ENCODE measurements around the gene MGRN1. TPM values are rescaled to one million over a fixed set of nuclear protein-coding genes. Genes with fewer than 3 reads are reported as not detected.
A peak's percentile ranks its signal among the peaks of the same experiment; 100 is the strongest.

Gene MGRN1
- polyA plus RNA-seq, 3 donors: 3.7 to 48.2 (median 4.7) TPM

DNA sequence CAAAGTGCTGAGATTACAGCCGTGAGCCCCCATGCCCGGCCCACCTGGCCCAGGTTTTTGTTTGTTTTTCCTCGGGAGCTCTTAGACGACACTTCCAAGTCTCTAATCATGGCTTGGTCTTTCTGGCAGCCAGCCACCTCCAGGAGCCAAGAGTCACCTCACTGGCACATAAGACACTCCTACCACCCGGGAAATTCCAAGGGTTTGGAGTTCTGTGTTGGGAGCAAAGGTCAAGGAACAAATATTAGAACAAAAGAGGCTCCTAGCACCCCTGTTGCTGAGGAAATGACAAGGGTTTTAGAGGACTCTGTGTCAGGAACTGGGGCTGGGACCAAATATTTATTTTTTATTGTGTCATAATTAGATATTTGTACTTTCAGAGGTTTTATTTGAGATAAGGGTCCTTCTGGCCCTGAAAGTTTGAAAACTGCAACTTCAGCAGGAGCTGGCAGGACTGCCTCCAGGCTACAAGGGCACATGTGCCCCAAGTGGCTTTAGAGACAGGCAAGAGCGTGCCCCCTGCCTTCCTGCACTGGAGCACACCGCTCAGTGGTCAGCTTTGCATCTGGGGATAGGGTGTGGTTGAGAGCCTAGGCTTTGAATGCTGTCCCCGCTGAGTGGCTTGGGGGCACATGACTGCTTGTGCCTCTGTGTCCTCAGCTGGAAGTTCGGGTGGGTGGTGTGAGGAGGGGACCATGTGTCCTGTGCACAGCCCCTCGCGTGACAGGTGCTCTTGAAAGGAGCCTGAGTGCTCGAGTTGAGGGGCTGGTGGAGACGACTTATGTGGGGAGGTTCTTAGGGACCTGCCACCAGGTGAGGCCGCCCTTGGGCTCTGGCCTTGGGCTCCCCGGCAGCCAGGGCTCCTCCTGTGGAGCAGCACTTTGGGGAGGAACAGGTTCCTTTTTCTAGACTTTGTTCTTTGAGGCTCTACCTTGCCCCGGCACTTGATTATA lies 29.7 kb downstream of the MGRN1 start:
- Histone ChIP-seq H3K9me3 (replicated peaks in 1 of 2; ENCODE audit: control insufficient read depth in 1 of 2, insufficient read depth in 1 of 2, low read length in 2 of 2) (no peaks in the 10 kb centered on the region), H3K4me1 (ENCODE audit: control insufficient read depth in 1 of 2, insufficient read depth in 2 of 2, low read length in 2 of 2) (peaks cover 4 to 11% of the 10 kb centered on the region in 2 donors), H3K27me3 (ENCODE audit: control insufficient read depth in 2 of 2, insufficient read depth in 2 of 2, low read length in 2 of 2) (no peaks in the 10 kb centered on the region), H3K27ac (ENCODE audit: low read depth in 1 of 2, low read length in 2 of 2) (peak overlapping the region in 1 of 2 donors; percentile 8), H3K79me2 (ENCODE audit: insufficient read depth, low read length) (peaks cover 32% of the 10 kb centered on the region), H4K20me1 (ENCODE audit: insufficient read depth, low read length) (peaks cover 71% of the 10 kb centered on the region), H3K9ac (ENCODE audit: insufficient read depth, low read length, poor library complexity, severe bottlenecking) (no peak overlapping the region), H3K36me3 (replicated peaks in 1 of 2; ENCODE audit: control insufficient read depth in 1 of 2, insufficient read depth in 2 of 2, low read length in 2 of 2) (peaks cover 71 to 92% of the 10 kb centered on the region in 2 donors), H3K4me3 (replicated peaks in 1 of 3; ENCODE audit: low read depth in 2 of 3, low read length in 3 of 3) (no peak overlapping the region), H3K4me2 (replicated peaks; ENCODE audit: extremely low read depth, low read length, poor library complexity, severe bottlenecking) (no peak overlapping the region), H2AFZ (ENCODE audit: insufficient read depth, low read depth, low read length, poor library complexity, severe bottlenecking) (no peak overlapping the region)
- 96% methylated on average over 12 of the region's 16 CpGs for WGBS (ENCODE audit: insufficient coverage)
- Mint-ChIP-seq H3K4me3 (no peak overlapping the region), H3K27me3 (ENCODE audit: low read depth in 3 of 3) (peaks cover 0 to 2% (median 0%) of the 10 kb centered on the region in 3 donors), H3K27ac (peak overlapping the region in 3 of 7 donors; percentile 12 to 42 (median 24)), H3K4me1 (peaks cover 9% of the 10 kb centered on the region), H3K9me3 (no peaks in the 10 kb centered on the region), H3K36me3 (peaks cover 79 to 96% of the 10 kb centered on the region in 2 donors)
- intact Hi-C loops (cut with micrococcal nuclease): loop anchor here in 1 of 2 donors (5.0 kb wide), 1 partner anchor 42 kb away; the partner anchor contains the start of gene UBALD1
- no peak for DNase-seq
- TF ChIP-seq, protein P1, sequence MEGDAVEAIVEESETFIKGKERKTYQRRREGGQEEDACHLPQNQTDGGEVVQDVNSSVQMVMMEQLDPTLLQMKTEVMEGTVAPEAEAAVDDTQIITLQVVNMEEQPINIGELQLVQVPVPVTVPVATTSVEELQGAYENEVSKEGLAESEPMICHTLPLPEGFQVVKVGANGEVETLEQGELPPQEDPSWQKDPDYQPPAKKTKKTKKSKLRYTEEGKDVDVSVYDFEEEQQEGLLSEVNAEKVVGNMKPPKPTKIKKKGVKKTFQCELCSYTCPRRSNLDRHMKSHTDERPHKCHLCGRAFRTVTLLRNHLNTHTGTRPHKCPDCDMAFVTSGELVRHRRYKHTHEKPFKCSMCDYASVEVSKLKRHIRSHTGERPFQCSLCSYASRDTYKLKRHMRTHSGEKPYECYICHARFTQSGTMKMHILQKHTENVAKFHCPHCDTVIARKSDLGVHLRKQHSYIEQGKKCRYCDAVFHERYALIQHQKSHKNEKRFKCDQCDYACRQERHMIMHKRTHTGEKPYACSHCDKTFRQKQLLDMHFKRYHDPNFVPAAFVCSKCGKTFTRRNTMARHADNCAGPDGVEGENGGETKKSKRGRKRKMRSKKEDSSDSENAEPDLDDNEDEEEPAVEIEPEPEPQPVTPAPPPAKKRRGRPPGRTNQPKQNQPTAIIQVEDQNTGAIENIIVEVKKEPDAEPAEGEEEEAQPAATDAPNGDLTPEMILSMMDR (IDR thresholded peaks at IDR 0.05): no peak

DNA sequence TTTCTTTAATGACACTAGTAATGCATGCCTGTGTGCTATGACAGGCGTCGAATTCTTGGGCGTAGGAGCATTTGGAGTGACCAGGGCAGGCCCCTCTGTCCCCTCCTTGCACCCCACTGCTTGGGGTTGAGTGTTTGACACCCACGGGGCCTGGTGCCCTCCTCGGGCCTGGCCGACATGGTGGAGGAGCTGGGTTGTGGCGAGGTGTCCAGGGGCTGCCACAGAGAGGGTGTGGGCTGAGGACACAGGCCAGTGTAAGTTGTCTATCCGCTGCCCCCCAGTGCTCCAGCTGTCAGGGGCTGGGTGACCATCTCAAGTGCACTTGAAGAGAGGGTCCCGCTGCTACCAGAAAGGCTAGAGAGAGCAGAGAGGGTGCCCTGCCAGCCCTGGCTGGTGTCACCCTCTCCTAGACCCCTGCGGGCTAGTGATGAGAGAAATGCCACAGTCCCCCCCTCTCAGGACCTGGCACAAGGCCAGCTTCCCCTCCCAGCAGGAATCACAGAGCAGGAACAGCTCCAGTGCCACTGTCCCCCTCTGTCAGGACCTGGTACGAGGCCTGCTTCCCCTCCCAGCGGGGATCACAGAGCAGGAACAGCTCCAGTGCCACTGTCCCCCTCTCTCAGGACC lies 30.5 kb downstream of the MGRN1 start:
- Histone ChIP-seq H3K9me3 (replicated peaks in 1 of 2; ENCODE audit: control insufficient read depth in 1 of 2, insufficient read depth in 1 of 2, low read length in 2 of 2) (no peaks in the 10 kb centered on the region), H4K20me1 (ENCODE audit: insufficient read depth, low read length) (peaks cover 71% of the 10 kb centered on the region), H3K4me3 (replicated peaks in 1 of 3; ENCODE audit: low read depth in 2 of 3, low read length in 3 of 3) (no peak overlapping the region), H3K9ac (ENCODE audit: insufficient read depth, low read length, poor library complexity, severe bottlenecking) (no peak overlapping the region), H3K27me3 (ENCODE audit: control insufficient read depth in 2 of 2, insufficient read depth in 2 of 2, low read length in 2 of 2) (no peaks in the 10 kb centered on the region), H3K27ac (ENCODE audit: low read depth in 1 of 2, low read length in 2 of 2) (peak overlapping the region in 1 of 2 donors; percentile 8), H3K79me2 (ENCODE audit: insufficient read depth, low read length) (peaks cover 32% of the 10 kb centered on the region), H3K4me1 (ENCODE audit: control insufficient read depth in 1 of 2, insufficient read depth in 2 of 2, low read length in 2 of 2) (peaks cover 3 to 4% of the 10 kb centered on the region in 2 donors), H3K4me2 (replicated peaks; ENCODE audit: extremely low read depth, low read length, poor library complexity, severe bottlenecking) (no peak overlapping the region), H3K36me3 (replicated peaks in 1 of 2; ENCODE audit: control insufficient read depth in 1 of 2, insufficient read depth in 2 of 2, low read length in 2 of 2) (peaks cover 79 to 93% of the 10 kb centered on the region in 2 donors), H2AFZ (ENCODE audit: insufficient read depth, low read depth, low read length, poor library complexity, severe bottlenecking) (no peak overlapping the region)
- Mint-ChIP-seq H3K4me3 (no peak overlapping the region), H3K36me3 (peaks cover 85 to 100% of the 10 kb centered on the region in 2 donors), H3K9me3 (no peaks in the 10 kb centered on the region), H3K4me1 (peaks cover 3% of the 10 kb centered on the region), H3K27ac (peak overlapping the region in 2 of 7 donors; percentile 42 to 68), H3K27me3 (ENCODE audit: low read depth in 3 of 3) (peaks cover 0 to 2% (median 0%) of the 10 kb centered on the region in 3 donors)
- intact Hi-C loops (cut with micrococcal nuclease): loop anchor here in 1 of 2 donors (5.0 kb wide), 1 partner anchor 43 kb away; the partner anchor contains the start of gene UBALD1
- TF ChIP-seq, protein P1 (IDR thresholded peaks at IDR 0.05): no peak
- DNase-seq: no peak
- WGBS (ENCODE audit: insufficient coverage): 97% methylated on average over 5 of the region's 12 CpGs

All from CD14-positive monocyte (primary cell).